Measurements from ENCODE around the gene GRAMD1C.
A peak's percentile ranks its signal among the peaks of the same experiment; 100 is the strongest.

GRAMD1C gene

GRCh38 chr3:113867506-113867905 is 28.9 kb downstream of the GRAMD1C start:
- DNase-seq = no peak

DNA sequence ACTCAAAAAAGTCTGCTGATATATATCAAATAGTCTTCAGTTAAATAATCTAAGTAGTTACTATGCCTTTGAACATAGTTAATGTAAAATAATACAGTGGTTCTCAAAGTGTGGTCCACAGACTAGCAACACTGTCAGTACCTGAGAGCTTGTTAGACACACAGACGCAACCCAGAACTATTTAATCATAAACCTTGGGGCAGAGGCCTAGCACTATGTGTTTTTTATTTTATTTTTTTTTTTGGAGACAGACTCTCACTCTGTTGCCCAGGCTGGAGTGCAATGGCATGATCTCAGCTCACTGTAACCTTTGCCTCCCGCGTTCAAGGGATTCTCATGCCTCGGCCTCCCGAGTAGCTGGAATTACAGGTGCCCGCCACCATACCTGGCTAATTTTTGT is 34.7 kb downstream of the GRAMD1C start:
- no peak for DNase-seq

DNA sequence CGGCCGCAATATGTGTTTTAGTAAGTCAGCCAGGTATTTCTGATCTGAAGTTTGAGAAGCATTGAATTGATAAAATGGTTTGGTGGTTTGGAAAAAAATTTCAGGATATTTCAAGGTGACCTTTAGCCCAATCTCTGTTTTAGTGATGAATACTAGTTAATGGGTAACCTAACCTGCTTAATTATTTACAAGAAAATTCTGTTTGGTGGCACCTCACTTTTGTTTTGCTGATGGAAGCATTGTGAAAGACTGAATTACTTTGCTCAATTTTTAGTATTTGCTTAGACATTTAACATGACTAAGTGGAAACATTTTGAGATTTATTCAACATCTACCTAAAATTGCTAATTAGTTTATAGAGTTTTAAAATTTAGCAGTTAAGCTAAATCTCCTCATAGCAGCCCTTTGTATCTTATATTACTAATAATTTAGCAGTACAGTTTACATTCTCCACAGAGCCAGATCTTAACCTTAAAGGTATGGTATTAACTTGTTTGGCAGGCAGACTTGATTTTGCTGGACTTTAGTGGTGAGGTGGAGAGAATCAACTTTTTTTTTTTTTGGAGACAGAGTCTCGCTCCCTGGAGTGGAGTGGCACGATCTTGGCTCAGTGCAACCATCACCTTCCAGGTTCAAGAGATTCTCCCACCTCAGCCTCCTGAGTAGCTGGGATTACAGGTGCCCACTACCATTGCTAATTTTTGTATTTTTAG is 35.4 kb downstream of the GRAMD1C start:
- no peak for DNase-seq

DNA sequence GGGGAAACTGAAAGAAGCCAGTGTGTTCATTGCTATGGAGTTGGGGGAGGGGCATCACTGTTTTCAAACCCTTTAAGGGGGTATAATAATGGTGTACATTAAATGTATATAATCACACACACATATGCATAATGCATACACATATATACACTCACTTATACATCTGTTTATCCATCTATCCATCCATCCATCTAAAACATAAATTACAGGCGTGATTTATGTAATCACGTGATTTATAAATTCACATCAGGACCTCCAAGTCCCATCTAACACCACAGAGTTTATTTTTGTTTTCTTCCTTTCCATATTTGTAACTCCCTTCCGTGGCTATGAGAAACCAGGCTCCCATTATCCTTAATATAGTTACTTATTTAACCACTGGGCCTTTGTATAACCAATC is 39.8 kb downstream of the GRAMD1C start:
- DNase-seq = no peak

GRCh38 chr3:113885050-113885449 is 46.5 kb downstream of the GRAMD1C start:
- DNase-seq = no peak

DNA sequence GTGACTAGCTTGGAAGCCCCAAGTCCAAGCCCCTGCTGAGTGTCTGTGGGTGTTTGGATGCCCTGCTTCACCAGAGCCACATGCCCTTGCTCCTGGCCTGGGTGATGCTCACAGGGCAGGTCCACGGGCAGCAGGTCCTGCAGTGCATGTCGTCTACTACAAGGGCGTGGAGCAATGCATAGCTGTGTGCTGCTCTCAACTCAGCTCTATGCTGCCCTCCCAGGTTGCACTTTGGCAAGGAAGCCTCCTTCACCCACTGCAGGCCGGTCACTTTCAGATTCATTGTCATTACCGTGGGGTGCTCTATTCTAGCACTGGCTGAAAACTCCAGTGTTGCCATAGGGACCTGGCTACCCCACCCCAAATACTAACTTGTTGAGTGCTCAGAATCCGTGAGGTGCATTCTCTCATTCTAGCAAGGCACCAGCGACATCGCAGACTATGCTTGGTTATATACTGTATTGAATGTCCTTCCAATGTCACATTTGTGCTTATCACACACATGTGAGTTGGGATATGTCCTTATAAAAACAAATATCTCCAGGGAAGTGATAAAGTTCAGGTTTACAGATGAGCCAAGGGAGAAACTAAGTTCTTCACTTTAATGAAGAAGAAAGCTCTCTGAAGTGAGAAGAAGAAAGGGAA is 51.8 kb downstream of the GRAMD1C start:
- DNase-seq = no peak

GRCh38 chr3:113894927-113895326 is 56.3 kb downstream of the GRAMD1C start:
- no peak for DNase-seq

GRCh38 chr3:113895964-113896363 is 57.4 kb downstream of the GRAMD1C start:
- no peak for DNase-seq

- no peak for DNase-seq
Measured at GRCh38 chr3:113896930-113897329, 58.3 kb downstream of the GRAMD1C start.

- DNase-seq = no peak
Measured at GRCh38 chr3:113897373-113897777, 58.8 kb downstream of the GRAMD1C start.

- no peak for DNase-seq
Measured at GRCh38 chr3:113898892-113899291, 60.3 kb downstream of the GRAMD1C start.

DNA sequence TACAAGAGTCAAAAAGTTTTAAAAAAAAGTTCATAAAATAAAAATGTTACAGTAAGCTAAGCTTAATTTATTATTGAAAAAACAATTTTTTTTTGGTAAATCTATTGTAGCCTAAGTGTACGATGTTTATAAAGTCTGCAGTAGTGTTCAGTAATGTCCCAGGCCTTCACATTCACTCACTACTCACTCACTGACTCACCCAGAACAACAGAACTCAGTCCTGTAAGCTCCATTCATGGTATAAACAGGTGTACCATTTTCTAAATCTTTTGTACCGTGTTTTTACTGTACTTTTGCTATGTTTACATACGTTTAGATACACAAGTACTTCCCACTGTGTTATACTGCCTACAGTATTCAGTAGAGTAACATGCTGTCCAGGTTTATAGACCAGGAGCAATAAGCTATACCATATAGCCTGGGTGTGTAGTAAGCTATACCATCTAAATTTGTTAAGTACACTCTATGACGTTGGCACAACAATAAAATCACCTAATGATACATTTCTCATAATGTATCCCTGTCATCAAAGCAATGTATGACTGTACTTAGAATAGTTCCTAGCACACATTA is 68.1 kb downstream of the GRAMD1C start:
- no peak for DNase-seq

DNA sequence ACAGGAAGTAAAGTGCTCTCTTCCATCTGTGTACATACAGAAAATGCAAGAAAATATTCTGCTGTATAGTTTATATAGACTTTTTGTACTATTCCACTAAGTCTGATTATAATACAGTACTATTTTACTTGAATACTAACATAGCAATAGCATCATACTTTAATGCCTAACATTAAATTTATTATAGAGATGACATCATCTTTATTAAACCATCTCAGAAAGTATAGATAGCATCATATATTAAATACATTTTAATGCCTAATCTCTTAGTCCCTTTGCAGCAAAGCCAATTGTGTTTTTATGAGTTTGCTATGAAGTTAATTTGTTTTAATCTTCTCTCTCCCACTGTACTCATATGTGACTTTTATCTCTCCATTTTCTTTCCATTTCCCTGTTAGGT is 69.5 kb downstream of the GRAMD1C start:
- DNase-seq = no peak

DNA sequence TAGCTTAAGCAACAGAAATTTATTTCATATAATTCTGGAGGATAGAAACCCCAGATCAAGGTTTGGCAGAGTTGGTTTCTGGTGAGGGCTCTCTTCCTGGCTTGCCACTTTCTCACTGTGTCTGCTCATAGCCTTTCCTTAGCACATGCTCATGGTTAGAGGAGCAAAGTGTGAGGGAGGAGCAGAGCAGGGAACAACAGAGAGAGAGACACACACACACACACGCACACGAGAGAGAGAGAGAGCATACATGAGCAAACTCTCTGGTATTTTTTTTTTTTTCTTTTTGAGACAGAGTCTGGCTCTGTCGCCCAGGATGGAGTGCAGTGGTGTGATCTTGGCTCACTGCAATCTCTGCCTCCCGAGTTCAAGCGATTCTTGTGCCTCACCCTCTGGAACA is 72.4 kb downstream of the GRAMD1C start:
- no peak for DNase-seq

GRCh38 chr3:113912552-113913236 is 74.1 kb downstream of the GRAMD1C start:
- DNase-seq = peak; percentile 15

DNA sequence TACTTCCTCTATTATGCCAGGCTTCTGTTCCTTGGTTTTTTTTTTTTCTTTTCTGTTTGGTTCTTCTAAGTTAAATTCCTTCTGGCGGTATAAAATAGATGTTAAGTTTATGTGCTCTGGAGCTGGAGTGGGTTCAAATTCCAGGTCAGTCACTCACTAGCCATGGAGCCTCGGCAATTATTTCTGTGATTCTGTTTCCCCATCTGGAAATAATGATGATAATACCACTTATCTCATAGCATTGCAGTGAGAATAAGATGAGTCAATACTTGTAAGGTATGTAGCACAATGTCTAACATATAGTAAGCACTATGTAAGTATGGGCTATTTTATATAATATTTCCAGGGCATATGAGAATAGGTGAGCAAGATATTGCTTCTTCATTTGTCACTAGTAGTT is 76.1 kb downstream of the GRAMD1C start:
- no peak for DNase-seq

- no peak for DNase-seq
Measured at GRCh38 chr3:113927556-113927955, 89.0 kb downstream of the GRAMD1C start.

- DNase-seq = no peak
Measured at GRCh38 chr3:113946831-113947230, 108.2 kb downstream of the GRAMD1C start.

- DNase-seq = peak; percentile 50
Measured at GRCh38 chr3:113947372-113948014, 108.9 kb downstream of the GRAMD1C start, which contains the start of gene ZDHHC23. TSS of gene ZDHHC23 (plus strand) at chr3:113948013. CDS start at chr3:113948803, 790 bp downstream.

DNA sequence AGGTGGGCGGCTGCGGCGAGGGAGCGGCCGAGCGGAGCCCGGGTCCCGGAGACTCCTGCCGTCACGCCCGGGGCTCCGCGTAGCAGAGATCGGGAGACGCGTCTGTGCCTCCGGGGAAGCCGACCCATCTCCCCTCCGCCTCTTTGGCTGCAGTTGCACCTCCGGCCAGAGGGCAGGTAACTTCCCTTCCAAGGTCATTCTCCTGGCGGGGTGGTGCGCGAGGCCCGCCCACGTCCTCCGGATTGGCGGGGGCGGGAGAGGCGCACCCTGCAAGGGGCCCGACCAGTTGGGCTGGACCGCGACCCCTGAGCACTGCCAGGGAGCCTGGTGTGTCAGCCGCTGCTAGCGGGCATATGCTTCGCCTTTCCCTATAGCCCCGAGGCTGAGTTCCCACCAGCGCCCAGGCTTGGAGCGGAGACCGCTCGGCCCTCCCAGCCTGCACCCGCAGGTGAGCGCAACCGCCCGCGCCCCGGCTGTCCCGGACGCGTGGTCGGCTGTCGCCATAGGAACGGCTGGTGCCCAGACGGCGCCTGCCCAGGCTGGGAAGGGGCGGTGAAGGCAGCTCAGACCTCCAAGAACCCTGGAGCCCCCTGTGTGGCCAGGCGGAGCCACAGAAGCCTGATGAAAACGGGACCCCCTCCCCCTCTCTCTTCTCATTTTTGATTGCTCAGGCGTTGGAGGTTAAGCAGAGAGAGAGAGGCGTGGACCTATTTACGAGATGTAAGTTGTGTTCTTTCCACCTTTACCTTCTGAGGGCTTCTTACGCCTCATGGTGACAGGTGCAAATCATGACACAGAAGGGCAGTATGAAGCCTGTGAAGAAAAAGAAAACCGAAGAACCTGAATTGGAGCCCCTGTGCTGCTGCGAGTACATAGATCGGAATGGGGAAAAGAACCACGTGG is 109.7 kb downstream of the GRAMD1C start:
- DNase-seq = no peak

- DNase-seq = no peak
Measured at GRCh38 chr3:113952921-113953320, 114.3 kb downstream of the GRAMD1C start.

- no peak for DNase-seq
Measured at GRCh38 chr3:113953677-113954076, 115.1 kb downstream of the GRAMD1C start.
